CD14-positive monocyte (primary cell): Measurements from ENCODE around the gene HMCN2. TPM values are rescaled to one million over a fixed set of nuclear protein-coding genes. Genes with fewer than 3 reads are reported as not detected.

Experiments used
- DNase-seq, 3 donors: peaks; one replicate each; pipeline ENCODE4 v3.0.0-alpha.2; 2011 to 2022
- H2AFZ ChIP-seq: 2 replicates; pipeline ENCODE4 v1.6.0; 2012; ENCODE audit warnings: mild to moderate bottlenecking, low read depth, low read length, inconsistent platforms; ENCODE audit not compliant: insufficient read depth, poor library complexity, severe bottlenecking
- H3K27ac ChIP-seq, 2 donors: 1 replicate in 1 of 2; 2 replicates in 1 of 2; pipeline ENCODE4 v1.5.1; 2012 to 2013; ENCODE audit warnings: low read length in 2 of 2, control low read depth in 1 of 2, inconsistent platforms in 1 of 2, low read depth in 1 of 2, mild to moderate bottlenecking in 1 of 2
- H3K27me3 ChIP-seq, 2 donors: one replicate each; pipeline versions ENCODE4 v1.6.0 to v1.6.1; 2011 to 2013; ENCODE audit warnings: low read length in 2 of 2; ENCODE audit not compliant: control insufficient read depth in 2 of 2, insufficient read depth in 2 of 2
- H3K36me3 ChIP-seq, 2 donors: replicated peaks in 1 of 2; 1 replicate in 1 of 2; 2 replicates in 1 of 2; pipeline versions ENCODE4 v1.5.1 to v1.6.1; 2012 to 2013; ENCODE audit warnings: low read length in 2 of 2, control low read depth in 1 of 2, inconsistent platforms in 1 of 2, mild to moderate bottlenecking in 1 of 2; ENCODE audit not compliant: insufficient read depth in 2 of 2, control insufficient read depth in 1 of 2
- H3K4me1 ChIP-seq, 2 donors: 1 replicate in 1 of 2; 2 replicates in 1 of 2; pipeline versions ENCODE4 v1.5.1 to v1.6.1; 2012 to 2013; ENCODE audit warnings: low read length in 2 of 2, control low read depth in 1 of 2, inconsistent platforms in 1 of 2, mild to moderate bottlenecking in 1 of 2, moderate library complexity in 1 of 2; ENCODE audit not compliant: insufficient read depth in 2 of 2, control insufficient read depth in 1 of 2
- H3K4me2 ChIP-seq: replicated peaks from 2 replicates; pipeline ENCODE3; 2012; ENCODE audit warnings: low read length, moderate library complexity, mild to moderate bottlenecking; ENCODE audit not compliant: poor library complexity, severe bottlenecking; ENCODE audit errors: extremely low read depth
- H3K4me3 ChIP-seq, 3 experiments: fragments of 200-600 bp in 1 of 3; sonication (generic) in 1 of 3; replicated peaks in 1 of 3; 1 replicate in 2 of 3; 2 replicates in 1 of 3; pipeline ENCODE4 v1.5.1; 2011 to 2013; ENCODE audit warnings: low read length in 3 of 3, mild to moderate bottlenecking in 3 of 3, control low read depth in 2 of 3, low read depth in 2 of 3, inconsistent platforms in 1 of 3, moderate library complexity in 1 of 3
- H3K79me2 ChIP-seq: 2 replicates; pipeline ENCODE4 v1.6.0; 2012; ENCODE audit warnings: mild to moderate bottlenecking, control low read depth, inconsistent platforms, low read length, moderate library complexity; ENCODE audit not compliant: insufficient read depth
- H3K9ac ChIP-seq: 2 replicates; pipeline ENCODE4 v1.6.0; 2017; ENCODE audit warnings: low read length, mild to moderate bottlenecking; ENCODE audit not compliant: insufficient read depth, poor library complexity, severe bottlenecking
- H3K9me3 ChIP-seq, 2 donors: replicated peaks in 1 of 2; 1 replicate in 1 of 2; 2 replicates in 1 of 2; pipeline versions ENCODE4 v1.5.1 to v1.6.1; 2012 to 2013; ENCODE audit warnings: low read length in 2 of 2, control low read depth in 1 of 2; ENCODE audit not compliant: control insufficient read depth in 1 of 2, insufficient read depth in 1 of 2
- H4K20me1 ChIP-seq: 2 replicates; pipeline ENCODE4 v1.6.0; 2012; ENCODE audit warnings: mild to moderate bottlenecking, low read length, control low read depth, moderate library complexity; ENCODE audit not compliant: insufficient read depth
- H3K27ac Mint-ChIP-seq, 7 donors: one replicate each; pipeline ENCODE4 v1.8.0; 2020; ENCODE audit warnings: mild to moderate bottlenecking in 7 of 7, mixed read lengths in 7 of 7, moderate library complexity in 6 of 7, inconsistent platforms in 2 of 7
- H3K27me3 Mint-ChIP-seq, 3 donors: one replicate each; pipeline ENCODE4 v1.8.0; 2021 to 2022; ENCODE audit warnings: low read depth in 3 of 3, mild to moderate bottlenecking in 3 of 3, mixed read lengths in 3 of 3, moderate library complexity in 3 of 3, inconsistent platforms in 1 of 3
- H3K36me3 Mint-ChIP-seq, 2 donors: one replicate each; pipeline ENCODE4 v1.8.0; 2020; ENCODE audit warnings: mixed read lengths in 2 of 2, inconsistent platforms in 1 of 2, mild to moderate bottlenecking in 1 of 2
- H3K4me1 Mint-ChIP-seq: one replicate; pipeline ENCODE4 v1.8.0; 2020; ENCODE audit warnings: mild to moderate bottlenecking, mixed read lengths
- H3K4me3 Mint-ChIP-seq, 2 donors: one replicate each; pipeline ENCODE4 v1.8.0; 2020; ENCODE audit warnings: mild to moderate bottlenecking in 2 of 2, mixed read lengths in 2 of 2, moderate library complexity in 1 of 2
- H3K9me3 Mint-ChIP-seq, 7 donors: one replicate each; pipeline ENCODE4 v1.8.0; 2020 to 2022; ENCODE audit warnings: mixed read lengths in 7 of 7, mild to moderate bottlenecking in 6 of 7, moderate library complexity in 6 of 7, inconsistent platforms in 2 of 7
- WGBS: methylation state at CpG from one replicate; pipeline ENCODE4 v1.1.5; 2013; ENCODE audit warnings: missing lambda C conversion rate; ENCODE audit not compliant: insufficient coverage; 5-methylcytosine and 5-hydroxymethylcytosine counted together
- intact Hi-C, 2 donors: fragments of 100-400 bp; cut with micrococcal nuclease; formaldehyde crosslinking; loops; one replicate each; pipeline versions ENCODE4 v1.15.0 to v1.15.1; 2023
- polyA plus RNA-seq, 3 donors: library from polyadenylated mRNA; depleted of rRNA in 1 of 3; unstranded in 2 of 3; stranded (reverse) in 1 of 3; fragments of 300-500 nt in 2 of 3; fragments of >200 nt in 1 of 3; fragmentation: Illumina TruSeq in 2 of 3; gene quantifications; 1 replicate in 2 of 3; 2 replicates in 1 of 3; pipeline ENCODE4 v1.2.3, GENCODE V29; 2012 to 2021
- TF ChIP-seq, protein P1 (sequence below): fragments of 200-600 bp; IDR thresholded peaks from one replicate; pipeline ENCODE4 v1.8.0; 2022; ENCODE audit warnings: antibody characterized with exemption, mild to moderate bottlenecking

HMCN2 gene
- polyA plus RNA-seq, 3 donors: not detected

DNA sequence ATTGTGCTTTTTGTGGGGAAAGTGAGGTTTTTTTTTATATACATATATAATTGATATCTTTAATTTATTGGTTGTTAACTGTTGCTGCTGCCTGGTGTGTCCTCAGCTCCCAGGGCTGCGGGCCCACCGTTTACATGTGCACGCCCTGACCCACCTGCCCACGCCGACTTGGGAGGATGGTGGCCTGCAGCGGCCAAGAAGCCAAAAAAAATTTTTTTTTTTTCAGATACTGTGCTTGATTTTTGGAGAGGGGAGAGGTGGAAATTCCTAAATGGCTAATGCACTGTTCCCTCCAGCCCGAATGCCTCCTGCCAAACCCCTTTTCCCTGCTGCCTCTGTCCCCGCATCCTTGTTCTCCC is 32.0 kb upstream of the HMCN2 start:
- no peak overlapping the region for H3K27ac Mint-ChIP-seq
- TF ChIP-seq, protein P1, sequence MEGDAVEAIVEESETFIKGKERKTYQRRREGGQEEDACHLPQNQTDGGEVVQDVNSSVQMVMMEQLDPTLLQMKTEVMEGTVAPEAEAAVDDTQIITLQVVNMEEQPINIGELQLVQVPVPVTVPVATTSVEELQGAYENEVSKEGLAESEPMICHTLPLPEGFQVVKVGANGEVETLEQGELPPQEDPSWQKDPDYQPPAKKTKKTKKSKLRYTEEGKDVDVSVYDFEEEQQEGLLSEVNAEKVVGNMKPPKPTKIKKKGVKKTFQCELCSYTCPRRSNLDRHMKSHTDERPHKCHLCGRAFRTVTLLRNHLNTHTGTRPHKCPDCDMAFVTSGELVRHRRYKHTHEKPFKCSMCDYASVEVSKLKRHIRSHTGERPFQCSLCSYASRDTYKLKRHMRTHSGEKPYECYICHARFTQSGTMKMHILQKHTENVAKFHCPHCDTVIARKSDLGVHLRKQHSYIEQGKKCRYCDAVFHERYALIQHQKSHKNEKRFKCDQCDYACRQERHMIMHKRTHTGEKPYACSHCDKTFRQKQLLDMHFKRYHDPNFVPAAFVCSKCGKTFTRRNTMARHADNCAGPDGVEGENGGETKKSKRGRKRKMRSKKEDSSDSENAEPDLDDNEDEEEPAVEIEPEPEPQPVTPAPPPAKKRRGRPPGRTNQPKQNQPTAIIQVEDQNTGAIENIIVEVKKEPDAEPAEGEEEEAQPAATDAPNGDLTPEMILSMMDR: no peak
- WGBS: 96% methylated on average over 7 of the region's 8 CpGs
- no peak overlapping the region for H3K4me3 ChIP-seq
- H3K9ac ChIP-seq: no peak overlapping the region
- H3K4me1 ChIP-seq: peaks cover 5 to 6% of the 10 kb centered on the region in 2 donors
- no peak overlapping the region for H3K27ac ChIP-seq
- peaks cover 1 to 8% (median 4%) of the 10 kb centered on the region in 3 donors for H3K27me3 Mint-ChIP-seq
- H3K4me3 Mint-ChIP-seq: no peak overlapping the region
- no peaks in the 10 kb centered on the region for H3K9me3 ChIP-seq
- H3K9me3 Mint-ChIP-seq: peaks cover 0 to 2% (median under 1%) of the 10 kb centered on the region in 7 donors
- no peaks in the 10 kb centered on the region for H3K36me3 Mint-ChIP-seq
- H2AFZ ChIP-seq: no peak overlapping the region
- DNase-seq: no peak
- H3K4me2 ChIP-seq: no peak overlapping the region
- no peaks in the 10 kb centered on the region for H3K36me3 ChIP-seq
- no peaks in the 10 kb centered on the region for H3K27me3 ChIP-seq
- no peaks in the 10 kb centered on the region for H3K79me2 ChIP-seq
- H3K4me1 Mint-ChIP-seq: peaks cover 4% of the 10 kb centered on the region
- no peaks in the 10 kb centered on the region for H4K20me1 ChIP-seq
- intact Hi-C loops: loop anchor here in 1 of 2 donors (10.0 kb wide), 1 partner anchor 349 kb away; no protein-coding TSS in a partner anchor

DNA sequence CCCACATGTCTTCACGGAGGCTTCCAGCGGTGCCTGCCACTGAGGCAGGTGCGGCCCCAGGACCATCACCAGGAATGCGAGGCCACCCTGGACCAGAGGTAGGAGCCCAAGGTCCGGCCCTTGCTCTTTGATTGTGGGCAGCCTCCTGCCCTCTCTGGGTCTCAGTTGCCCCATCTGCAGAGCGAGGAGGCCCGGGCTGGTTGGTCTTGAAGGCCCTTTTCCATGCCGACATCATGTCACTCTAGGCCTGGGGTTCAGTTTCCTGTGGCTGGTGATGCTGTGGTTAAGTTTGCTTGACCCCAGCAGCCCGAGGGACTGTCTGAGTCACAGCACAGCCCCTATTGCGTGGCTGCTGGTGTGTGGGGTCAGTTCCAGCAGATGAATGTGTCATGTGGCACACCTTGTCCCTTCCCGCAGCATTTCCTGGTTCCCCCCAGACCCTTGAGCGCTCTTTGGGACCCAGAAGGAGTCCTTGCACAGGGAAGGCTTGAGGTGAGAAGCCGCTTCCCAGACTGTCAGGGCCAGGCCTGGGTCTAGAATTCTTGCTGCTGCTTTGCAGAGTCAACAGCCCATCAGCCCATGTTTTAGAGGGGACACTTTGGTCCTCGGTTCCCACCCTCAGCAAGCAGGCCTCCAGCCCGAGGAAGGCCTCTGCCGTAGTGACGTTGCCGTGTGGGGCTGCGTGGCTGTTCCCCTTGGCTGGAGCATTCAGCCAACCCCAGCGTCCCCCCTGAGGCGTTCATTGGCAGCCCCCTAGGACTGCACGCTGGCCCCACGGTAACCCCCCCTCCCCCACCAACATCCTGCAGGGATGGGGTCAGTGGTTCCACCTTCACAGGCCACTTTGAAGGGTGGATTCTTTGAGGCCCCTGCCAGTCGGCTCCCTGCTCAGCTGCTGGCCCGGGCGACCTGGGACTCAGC is 31.0 kb upstream of the HMCN2 start:
- Histone ChIP-seq H4K20me1 (no peaks in the 10 kb centered on the region), H3K4me1 (peaks cover 5 to 6% of the 10 kb centered on the region in 2 donors), H3K4me2 (no peak overlapping the region), H3K4me3 (no peak overlapping the region), H3K9me3 (no peaks in the 10 kb centered on the region), H2AFZ (no peak overlapping the region), H3K27ac (no peak overlapping the region), H3K27me3 (no peaks in the 10 kb centered on the region), H3K36me3 (no peaks in the 10 kb centered on the region), H3K79me2 (no peaks in the 10 kb centered on the region), H3K9ac (no peak overlapping the region)
- DNase-seq: no peak
- no peak overlapping the region for H3K27ac Mint-ChIP-seq
- H3K4me3 Mint-ChIP-seq: no peak overlapping the region
- 78% methylated on average over 18 of the region's 26 CpGs for WGBS
- H3K36me3 Mint-ChIP-seq: no peaks in the 10 kb centered on the region
- TF ChIP-seq, protein P1: no peak
- peaks cover 3 to 8% (median 4%) of the 10 kb centered on the region in 3 donors for H3K27me3 Mint-ChIP-seq
- peaks cover 5% of the 10 kb centered on the region for H3K4me1 Mint-ChIP-seq
- intact Hi-C loops: loop anchor here in 1 of 2 donors (10.0 kb wide), 1 partner anchor 350 kb away; no protein-coding TSS in a partner anchor
- H3K9me3 Mint-ChIP-seq: no peaks in the 10 kb centered on the region
